ENCODE data around the gene RPH3AL.
"Not testable (repeated sequence)": the region's sequence is repeated elsewhere in the genome, so short reads cannot be mapped to it uniquely, and the experiment has no call there.

The RPH3AL gene

DNA sequence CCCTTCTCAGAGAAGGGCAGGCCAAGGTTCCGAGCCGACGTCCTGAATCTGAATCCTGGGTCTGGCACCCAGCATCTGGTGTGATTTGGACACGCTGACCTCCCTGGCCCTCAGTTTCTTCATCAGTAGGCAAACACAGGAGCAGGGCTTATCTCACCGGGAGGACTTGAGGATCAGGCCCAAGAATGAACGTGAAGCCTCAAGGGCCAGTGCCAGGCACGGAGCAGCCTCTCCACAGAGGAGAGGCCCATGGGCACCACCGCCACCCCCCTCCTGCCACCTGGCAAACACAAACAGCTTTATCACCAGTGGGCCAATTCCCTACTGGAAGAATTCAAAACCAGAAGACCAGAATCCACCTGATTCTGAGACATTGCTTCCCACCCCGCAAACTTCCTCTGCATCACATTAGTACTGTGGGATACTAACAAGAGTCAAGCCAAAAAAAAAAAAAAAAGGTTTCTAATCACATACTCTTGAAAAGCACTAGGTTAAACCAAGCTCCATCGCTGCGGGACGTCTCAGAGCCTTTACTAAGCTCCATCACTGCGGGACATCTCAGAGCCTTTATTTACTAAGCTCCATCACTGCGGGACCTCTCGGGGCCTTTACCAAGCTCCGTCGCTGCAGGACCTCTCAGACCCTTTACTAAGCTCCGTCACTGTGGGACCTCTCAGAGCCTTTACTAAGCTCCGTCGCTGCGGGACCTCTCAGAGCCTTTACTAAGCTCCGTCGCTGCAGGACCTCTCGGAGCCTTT, 103.2 kb downstream of the RPH3AL start:
- intact Hi-C loops (cut with DNase I), result no loop called here
- DNase-seq, result peak in 5 of 10 donors; percentile 0 to 45 (median 22)

DNA sequence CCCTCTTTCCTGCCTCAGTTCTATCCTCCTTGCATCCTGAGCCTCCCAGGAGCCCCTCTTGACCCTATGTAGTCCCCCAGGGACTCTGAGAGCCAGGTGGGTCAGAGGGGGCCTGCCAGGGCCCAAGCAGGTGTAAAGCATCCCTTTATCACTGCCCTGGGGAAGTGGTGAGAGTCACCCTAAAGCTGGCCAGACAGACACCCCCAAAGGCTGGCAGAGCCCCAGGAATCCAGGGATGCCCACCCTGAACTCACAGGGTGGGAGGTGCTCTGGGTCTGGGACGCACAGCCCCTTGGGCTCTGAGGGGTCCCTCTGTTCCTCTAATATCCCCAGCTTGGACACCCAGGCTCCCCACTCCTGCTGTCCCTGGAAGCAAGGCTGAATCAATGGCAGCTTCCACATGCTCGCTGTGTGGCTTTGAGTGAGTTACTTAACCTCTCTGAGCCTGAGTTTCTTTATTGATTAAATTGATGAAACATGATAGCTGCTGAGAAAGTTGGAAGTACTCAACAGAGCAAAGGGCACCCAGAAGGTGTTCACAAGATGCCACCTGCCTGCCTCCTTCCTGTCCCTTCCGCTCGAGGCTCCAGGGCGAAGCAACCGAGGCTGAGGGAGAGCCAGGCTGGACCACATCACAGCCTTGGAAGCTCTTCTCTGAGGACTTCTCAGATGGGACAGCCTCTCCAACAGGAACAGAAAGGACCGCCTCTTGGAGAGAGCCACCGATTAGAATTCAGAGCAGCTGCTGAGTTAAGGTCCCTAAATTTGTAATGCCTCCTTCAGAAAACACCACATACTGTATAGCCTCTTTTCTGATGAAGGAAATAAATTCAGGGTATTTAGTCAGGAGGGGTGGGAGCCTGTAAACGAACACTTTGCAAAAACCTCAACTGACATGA, 104.0 kb downstream of the RPH3AL start:
- DNase-seq, result peak in 4 of 10 donors; percentile 1 to 48 (median 17)
- intact Hi-C loops (cut with DNase I), result no loop called here

DNA sequence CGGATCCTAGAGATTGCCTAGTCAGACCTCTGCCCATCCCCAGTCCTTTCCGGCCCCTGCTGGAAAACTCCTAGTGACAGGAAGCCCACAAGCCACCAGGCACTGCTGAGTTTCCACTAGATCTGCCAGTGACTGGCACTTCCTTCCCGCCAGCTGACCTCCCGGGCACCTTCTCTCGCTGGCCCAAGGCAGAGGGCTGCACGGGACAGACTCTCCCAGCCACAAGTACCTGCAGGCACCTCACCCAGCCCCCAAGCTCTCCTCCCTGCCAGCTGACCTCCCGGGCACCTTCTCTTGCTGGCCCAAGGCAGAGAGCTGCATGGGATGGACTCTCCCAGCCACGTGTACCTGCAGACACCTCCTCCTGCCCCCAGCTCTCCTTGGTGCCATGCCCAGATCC, 104.8 kb downstream of the RPH3AL start:
- DNase-seq, result peak in 6 of 10 donors; percentile 1 to 63 (median 22)
- intact Hi-C loops (cut with DNase I), result no loop called here

DNA sequence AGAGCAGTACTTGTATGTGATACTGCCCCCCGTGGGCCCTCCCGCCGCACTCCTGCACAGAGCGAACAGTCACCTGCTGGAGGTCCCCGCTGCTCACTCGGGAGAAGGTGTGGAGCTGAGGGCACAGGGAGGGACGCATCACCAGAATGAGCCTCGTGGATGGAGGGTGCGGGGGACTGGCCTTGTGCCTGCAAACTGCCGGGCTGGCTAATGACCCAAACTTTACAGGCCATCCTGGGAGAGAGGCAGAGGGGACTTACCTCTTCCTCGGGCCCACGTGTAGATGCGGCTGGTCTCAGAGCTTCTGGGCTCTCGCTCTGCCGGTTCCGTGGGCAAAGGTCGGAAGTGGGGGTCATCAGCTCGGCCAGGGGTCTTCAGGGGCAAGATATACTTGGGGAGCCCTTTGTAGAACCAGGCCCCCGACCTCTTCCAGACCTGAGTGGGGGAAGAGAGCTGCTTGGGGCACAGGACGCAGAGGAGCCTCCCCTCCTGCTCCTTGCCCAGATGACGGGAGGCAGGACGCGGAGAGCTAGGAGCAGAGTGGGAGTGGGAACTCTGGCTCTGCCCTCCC, 105.7 kb downstream of the RPH3AL start:
- intact Hi-C loops (cut with DNase I), result no loop called here
- DNase-seq, result peak in 3 of 10 donors; percentile 7 to 76 (median 66)

DNA sequence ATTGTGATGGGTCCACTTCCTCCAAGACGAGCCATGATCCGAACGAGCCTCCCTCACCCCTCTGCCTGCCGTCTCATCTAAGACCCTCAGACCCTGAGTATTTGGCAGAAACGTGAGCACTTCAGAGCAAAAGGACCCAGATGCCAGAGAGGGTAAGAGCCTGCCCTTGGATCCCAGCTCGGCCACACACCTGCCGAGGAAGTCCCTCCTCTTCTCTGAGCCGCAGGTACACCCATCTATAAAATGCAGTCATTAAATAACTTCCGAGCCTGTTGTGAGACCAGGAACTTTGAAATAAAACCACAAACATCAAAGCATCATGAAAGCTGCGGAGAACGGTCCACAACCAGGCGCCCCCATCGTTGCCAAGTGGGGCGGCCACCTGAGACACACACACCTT, 106.4 kb downstream of the RPH3AL start:
- peak in 2 of 10 donors; percentile 39 to 40 for DNase-seq
- intact Hi-C loops (cut with DNase I), result no loop called here

DNA sequence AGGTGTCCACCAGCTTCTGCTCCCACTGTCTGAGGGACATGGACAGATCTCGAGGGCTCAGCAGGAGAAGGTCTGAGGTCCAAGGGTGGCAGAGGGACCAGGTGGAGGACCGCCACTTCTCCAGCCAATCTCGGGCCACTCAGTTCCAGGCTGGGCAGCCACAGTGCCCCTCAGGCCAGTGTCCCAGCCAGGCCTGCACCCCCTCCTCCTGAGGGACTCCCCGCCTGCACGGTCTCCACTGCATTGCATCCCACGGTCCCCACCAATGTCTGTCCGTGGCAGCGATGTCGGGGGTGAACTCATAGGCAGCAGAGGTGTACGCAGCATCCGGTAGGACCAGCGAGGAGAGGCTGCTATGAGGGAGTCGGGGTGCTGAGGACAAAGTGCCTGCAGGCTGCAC, 107.0 kb downstream of the RPH3AL start:
- peak in 3 of 10 donors; percentile 2 to 62 (median 55) for DNase-seq
- intact Hi-C loops (cut with DNase I), result no loop called here

DNA sequence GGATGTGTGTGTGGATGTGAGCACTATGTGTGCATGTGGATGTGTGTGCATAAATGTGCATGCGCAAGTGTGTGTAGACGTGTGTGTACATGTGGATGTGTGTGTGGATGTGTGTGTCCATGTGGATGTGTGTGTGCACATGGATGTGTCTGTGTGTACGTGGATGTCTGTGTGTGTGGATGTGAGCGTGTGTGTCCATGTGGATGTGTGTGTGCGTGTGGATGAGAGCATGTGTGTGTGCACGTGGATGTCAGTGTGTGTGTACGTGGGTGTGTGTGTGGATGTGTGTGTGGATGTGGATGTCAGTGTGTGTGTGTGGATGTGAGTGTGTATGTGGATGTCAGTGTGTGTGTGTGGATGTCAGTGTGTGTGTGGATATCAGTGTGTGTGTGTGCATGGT, 107.6 kb downstream of the RPH3AL start:
- DNase-seq, result peak in 2 of 10 donors; percentile 1 to 50
- intact Hi-C loops (cut with DNase I), result no loop called here

DNA sequence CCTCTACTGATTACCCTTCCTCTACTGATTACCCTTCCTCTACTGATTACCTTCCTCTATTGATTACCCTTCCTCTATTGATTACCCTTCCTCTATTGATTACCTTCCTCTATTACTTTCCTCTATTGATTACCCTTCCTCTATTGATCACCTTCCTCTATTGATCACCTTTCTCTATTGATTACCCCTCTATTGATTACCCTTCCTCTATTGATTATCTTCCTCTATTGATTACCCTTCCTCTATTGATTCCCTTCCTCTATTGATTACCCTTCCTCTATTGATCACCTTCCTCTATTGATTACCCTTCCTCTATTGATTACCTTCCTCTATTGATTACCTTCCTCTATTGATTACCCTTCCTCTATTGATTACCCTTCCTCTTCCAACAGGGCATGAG, 108.7 kb downstream of the RPH3AL start:
- DNase-seq; intact Hi-C loops (cut with DNase I): not testable (repeated sequence)

DNA sequence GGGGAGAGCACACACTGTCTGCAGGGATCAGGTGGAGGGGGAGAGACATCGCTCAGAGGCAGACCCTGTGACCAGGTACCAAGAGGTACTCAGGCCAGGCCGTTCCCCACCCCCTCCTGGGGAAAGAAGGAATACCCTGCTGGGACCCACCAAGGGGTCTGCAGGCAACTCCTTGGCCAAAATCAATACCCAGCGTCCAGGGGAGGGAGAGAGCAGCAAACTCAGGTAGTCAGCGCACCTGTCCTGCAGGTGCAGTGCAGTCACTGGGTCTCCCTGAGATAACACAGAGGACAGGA, 113.7 kb downstream of the RPH3AL start:
- intact Hi-C loops (cut with DNase I), result no loop called here
- DNase-seq, result peak in 2 of 10 donors; percentile 21 to 24

DNA sequence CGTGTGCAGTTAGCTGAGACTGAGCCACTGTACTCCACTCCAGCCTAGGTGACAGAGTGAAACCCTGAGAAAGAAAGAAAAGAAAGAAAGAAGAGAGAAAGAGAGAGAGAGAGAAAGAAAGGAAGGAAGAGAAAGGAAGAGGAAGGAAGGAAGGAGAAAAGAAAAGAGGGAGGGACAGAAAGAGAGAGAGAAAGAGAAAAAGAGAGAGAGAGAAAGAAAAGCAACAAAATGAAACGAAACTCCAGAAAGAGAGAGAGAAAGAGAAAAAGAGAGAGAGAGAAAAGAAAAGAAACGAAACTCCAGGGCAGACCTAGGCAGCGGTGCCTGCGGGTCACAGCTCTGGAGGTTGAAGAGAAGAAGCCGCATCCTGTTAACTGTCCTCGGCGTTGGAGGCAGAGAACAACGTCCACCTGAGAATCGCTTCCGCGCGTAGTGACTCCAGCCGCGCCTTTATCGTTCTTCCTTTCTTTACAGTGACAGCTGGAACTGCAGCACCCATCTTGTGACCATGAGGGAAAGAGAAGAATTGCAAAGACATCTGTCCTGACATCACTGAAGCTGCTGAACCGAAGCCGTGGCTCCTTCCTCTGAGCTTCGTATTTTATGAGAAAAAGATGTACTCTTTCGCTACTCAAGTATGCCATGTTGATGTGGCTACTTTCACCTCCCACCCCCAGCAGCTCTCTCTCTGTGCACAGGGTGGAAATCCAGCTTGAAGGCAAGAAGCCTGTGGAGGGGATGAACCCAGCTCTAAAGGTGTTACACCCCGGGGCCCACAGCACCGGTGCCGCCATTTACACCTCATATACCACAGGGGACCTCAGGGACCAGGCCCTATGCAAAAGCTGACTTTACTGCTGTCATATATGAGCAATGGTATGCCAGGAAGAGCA, 114.3 kb downstream of the RPH3AL start:
- peak in 2 of 10 donors; percentile 4 to 55 for DNase-seq
- intact Hi-C loops (cut with DNase I), result no loop called here

DNA sequence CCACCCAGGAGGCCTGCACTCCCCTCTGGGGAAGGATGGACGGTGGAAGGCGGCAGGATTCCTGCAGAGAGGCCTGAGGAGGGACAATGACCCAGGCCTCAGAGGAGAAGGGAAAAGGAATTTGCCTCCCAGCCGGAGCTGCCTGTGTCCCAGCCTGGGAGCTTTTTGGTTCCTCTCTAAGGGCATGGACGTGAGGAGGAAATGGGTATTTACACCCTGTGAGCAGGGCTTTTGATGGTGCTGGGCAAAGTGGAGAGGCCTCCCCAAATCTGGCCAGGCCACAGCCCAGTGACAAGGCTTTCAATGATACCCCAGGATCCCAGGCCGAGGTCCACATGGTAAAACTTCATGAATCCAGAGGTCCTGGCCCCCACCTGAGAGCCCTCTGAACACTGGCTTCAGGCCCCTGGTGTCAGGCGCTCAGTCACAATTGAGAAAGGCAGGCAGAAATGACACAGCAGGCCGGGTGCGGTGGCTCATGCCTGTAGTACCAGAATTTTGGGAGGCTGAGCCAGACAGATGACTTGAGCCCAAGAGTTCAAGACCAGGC, 115.1 kb downstream of the RPH3AL start:
- peak in 3 of 10 donors; percentile 5 to 49 (median 25) for DNase-seq
- intact Hi-C loops (cut with DNase I), result no loop called here

DNA sequence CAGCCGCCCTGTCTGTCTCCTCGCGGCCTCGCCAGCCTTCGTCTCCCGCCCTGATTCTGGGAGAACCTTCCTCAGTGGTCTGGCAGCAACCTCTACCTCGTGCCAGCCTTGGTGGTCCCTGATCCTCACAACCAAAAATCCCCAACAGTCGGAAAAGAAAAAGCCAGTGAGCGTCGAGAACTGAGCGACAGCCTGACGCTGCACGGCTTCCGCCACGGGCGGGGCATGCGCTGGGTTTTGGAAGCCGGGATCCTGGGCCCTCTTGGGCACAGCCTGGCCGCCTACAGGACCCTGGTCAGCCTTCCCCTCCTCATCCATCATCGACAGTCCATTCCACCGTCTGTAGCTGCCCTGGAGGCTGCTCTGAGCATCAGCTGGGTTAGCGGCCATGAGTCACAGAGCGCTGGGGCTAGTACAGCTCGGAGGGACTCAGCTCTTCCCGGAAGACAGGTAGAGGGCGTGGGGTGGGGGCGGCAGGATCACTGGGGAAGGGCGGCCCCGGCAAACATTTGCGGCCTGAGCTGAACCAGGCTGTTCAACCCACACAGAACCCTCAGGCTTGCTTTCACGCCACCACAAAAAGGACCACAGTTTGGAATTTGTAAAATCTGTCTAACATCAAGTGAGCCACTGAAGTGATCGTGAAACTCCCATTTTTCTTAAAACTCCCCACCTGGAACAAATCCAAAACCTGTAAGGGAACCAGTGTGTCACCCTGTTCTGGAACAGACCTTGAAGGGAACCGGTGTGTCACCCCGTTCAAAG, 115.8 kb downstream of the RPH3AL start:
- intact Hi-C loops (cut with DNase I), result no loop called here
- DNase-seq, result peak in 4 of 10 donors; percentile 7 to 78 (median 23)

DNA sequence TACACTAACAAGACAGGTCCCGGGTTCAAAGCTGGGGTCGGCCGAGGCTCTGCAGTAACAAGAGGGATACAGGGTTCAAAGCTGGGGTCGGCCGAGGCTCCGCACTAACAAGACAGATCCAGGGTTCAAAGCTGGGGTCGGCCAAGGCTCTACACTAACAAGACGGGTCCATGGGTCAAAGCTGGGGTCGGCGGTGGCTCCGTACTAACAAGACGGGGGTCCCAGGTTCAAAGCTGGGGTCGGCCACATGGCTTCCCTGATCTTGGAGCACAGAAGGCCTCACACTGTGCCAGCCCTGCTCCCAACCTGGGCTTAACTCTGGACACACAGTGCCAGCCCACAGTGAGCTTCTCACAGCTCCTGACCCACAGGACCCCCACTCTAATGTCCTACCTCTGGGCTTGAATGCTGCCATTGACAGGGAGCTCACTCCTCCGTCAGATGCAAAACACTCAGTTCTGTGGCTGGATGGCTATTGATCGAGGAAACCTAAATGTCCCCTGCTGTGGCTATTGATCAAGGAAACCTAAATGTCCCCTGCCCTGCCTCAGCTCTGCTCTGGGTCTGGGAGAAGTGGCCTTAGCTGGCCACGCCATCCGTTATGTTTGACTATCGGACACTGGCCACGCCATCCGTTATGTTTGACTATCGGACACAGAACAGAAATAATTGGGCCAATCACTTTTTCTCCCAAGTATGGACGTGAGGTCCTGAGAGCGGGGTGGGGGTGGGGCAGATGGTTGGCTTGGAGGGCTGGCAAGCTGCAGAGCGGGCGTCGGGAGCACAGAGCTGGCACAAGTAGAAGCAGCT, 116.6 kb downstream of the RPH3AL start:
- peak in 3 of 10 donors; percentile 25 to 72 (median 50) for DNase-seq
- intact Hi-C loops (cut with DNase I), result no loop called here

DNA sequence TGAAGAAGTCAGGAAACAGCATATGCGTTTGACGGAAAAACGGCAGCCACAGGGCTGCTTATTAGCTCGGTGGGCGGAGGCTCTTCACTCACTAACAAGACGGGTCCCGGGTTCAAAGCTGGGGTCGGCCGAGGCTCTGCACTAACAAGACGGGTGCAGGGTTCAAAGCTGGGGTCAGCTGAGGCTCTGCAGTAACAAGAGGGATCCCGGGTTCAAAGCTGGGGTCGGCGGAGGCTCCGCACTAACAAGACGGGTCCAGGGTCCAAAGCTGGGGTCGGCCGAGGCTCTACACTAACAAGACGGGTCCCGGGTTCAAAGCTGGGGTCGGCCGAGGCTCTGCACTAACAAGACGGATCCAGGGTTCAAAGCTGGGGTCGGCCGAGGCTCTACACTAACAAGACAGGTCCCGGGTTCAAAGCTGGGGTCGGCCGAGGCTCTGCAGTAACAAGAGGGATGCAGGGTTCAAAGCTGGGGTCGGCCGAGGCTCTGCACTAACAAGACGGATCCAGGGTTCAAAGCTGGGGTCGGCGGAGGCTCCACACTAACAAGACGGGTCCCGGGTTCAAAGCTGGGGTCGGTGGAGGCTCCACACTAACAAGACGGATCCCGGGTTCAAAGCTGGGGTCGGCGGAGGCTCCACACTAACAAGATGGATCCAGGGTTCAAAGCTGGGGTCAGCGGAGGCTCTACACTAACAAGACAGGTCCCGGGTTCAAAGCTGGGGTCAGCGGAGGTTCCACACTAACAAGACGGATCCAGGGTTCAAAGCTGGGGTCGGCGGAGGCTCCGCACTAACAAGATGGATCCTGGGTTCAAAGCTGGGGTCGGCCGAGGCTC, 117.4 kb downstream of the RPH3AL start:
- DNase-seq, result peak in 4 of 10 donors; percentile 22 to 82 (median 46)
- intact Hi-C loops (cut with DNase I), result not testable (repeated sequence)

DNA sequence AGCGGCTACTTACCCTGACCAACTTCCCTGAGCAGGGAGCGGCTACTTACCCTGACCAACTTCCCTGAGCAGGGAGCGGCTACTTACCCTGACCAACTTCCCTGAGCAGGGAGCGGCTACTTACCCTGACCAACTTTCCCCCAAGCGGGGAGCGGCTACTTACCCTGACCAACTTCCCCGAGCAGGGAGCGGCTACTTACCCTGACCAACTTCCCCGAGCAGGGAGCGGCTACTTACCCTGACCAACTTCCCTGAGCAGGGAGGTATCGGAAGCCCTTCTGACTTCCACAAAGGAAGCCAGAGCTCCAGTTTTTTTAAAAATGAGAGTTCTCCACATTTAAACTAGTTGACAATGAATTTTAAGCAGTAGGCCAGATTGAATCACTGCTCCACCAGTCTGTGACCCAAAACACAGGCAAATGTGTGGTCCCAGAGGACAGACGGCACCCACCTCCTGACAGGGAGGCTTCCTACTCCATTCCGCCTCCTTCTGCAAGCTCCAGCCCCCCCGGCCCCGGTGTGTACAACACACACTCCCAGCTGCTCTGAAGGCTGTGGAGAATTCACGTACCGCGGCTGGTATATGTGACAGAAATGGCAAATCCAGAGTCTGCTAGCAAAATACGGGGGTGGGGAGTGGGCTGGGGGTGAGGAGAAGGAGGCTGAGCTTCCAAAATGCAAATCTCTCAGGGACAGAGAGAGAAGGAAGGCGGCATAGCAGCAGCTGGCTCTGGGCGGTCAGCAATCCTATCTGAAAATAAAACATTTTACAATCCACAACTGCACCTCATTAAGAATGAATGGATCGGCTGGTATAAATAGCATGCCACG, 118.2 kb downstream of the RPH3AL start:
- intact Hi-C loops (cut with DNase I), result not testable (repeated sequence)
- peak in 9 of 10 donors; percentile 7 to 95 (median 63) for DNase-seq

DNA sequence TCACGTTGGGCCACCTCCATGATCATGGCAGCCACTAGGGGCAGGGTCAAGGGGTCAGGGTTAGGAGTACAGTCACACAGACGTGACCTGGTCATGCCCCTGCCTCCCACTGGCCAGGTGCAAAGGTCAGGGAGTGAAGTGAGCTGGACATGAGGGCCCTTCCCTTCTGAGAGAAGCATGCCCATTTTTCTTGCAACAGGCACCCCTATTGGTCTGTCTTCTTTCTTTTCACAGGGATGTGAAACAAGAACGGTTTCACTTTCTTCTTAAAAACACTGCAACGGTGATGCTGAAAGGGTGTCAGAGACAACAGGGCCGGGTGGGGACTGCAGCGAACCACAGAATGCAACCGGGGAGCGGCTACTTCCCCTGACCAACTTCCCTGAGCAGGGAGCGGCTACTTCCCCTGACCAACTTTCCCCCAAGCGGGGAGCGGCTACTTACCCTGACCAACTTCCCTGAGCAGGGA, 119.1 kb downstream of the RPH3AL start:
- peak in 4 of 10 donors; percentile 1 to 32 (median 18) for DNase-seq
- intact Hi-C loops (cut with DNase I), result no loop called here
